ENCODE data around the gene UCMA. TPM values are rescaled to one million over a fixed set of nuclear protein-coding genes. Genes with fewer than 3 reads are reported as not detected.
"Not testable (repeated sequence)": the region's sequence is repeated elsewhere in the genome, so short reads cannot be mapped to it uniquely, and the experiment has no call there.

The UCMA gene
- not detected for total RNA-seq

- DNase-seq (ENCODE audit: low spot score) (no peak), ATAC-seq (ENCODE audit: low FRiP score) (no peak)
- no peak for TF ChIP-seq CTCF (IDR thresholded peaks at IDR 0.05)
Observed at GRCh38 chr10:13234172-13234571, at the start of gene UCMA. TSS of gene UCMA (minus strand) at chr10:13234374. CDS start at chr10:13234258, 116 bp downstream.

- ATAC-seq (ENCODE audit: low FRiP score); DNase-seq (ENCODE audit: low spot score): not testable (repeated sequence)
Observed at GRCh38 chr10:13282348-13282747, 48.2 kb upstream of the UCMA start.

- ATAC-seq (ENCODE audit: low FRiP score) (no peak), DNase-seq (ENCODE audit: low spot score) (no peak)
- TF ChIP-seq CTCF (IDR thresholded peaks at IDR 0.05) = no peak
Observed at GRCh38 chr10:13276749-13277365, 42.7 kb upstream of the UCMA start.

GRCh38 chr10:13276146-13276545 is 42.0 kb upstream of the UCMA start:
- DNase-seq (ENCODE audit: low spot score); ATAC-seq (ENCODE audit: low FRiP score): not testable (repeated sequence)

- TF ChIP-seq CTCF (IDR thresholded peaks at IDR 0.05) = no peak
- no peak for DNase-seq (ENCODE audit: low spot score)
- ATAC-seq (ENCODE audit: low FRiP score) = no peak
Observed at GRCh38 chr10:13272164-13272571, 38.0 kb upstream of the UCMA start.

- ATAC-seq (ENCODE audit: low FRiP score) (no peak), DNase-seq (ENCODE audit: low spot score) (no peak)
Observed at GRCh38 chr10:13271552-13272163, 37.5 kb upstream of the UCMA start.

GRCh38 chr10:13270877-13271551 is 36.8 kb upstream of the UCMA start:
- DNase-seq (ENCODE audit: low spot score) (no peak), ATAC-seq (ENCODE audit: low FRiP score) (no peak)
- no peak for TF ChIP-seq CTCF (IDR thresholded peaks at IDR 0.05)

More at GRCh38 chr10:13271552-13272163, 37.5 kb upstream of the UCMA start:
- no peak for TF ChIP-seq CTCF (IDR thresholded peaks at IDR 0.05)

- DNase-seq (ENCODE audit: low spot score) (no peak), ATAC-seq (ENCODE audit: low FRiP score) (no peak)
- no peak for TF ChIP-seq CTCF (IDR thresholded peaks at IDR 0.05)
Observed at GRCh38 chr10:13268841-13269240, 34.7 kb upstream of the UCMA start.

Measured in omental fat pad (tissue), 4 donors.